Breast epithelium (tissue), 3 donors: ENCODE data around the gene GOLGA8B.

ENCODE experiments used
- POLR2A ChIP-seq: fragments of 450-650 bp; IDR thresholded peaks from one replicate; pipeline ENCODE4 v1.6.1; 2016; ENCODE audit warnings: antibody characterized with exemption, mild to moderate bottlenecking, moderate library complexity
- TF ChIP-seq, protein P1 (sequence below), 3 donors: fragments of 450-650 bp; IDR thresholded peaks; one replicate each; pipeline ENCODE4 v1.5.1; 2016 to 2017; ENCODE audit warnings: antibody characterized with exemption in 3 of 3, mild to moderate bottlenecking in 3 of 3, moderate library complexity in 3 of 3

DNA sequence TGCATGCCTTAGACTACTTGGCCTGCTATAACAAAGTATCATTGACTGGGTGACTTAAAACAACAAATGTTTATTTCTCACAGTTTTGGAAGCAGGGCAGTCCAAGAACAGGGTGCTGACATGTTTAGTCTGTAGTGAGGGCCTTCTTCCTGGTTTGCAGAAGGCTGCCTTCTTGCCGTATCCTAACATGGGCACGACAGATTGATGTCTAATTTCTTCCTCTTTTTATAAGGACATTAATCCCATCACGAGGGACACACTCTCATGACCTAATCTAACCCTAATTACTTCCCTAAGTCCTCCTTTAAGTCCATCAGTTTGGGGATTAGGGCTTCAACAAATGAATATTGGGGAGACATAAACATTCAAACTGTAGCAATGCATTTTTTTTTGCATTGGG, 10.9 kb upstream of the GOLGA8B start:
- TF ChIP-seq, protein P1, sequence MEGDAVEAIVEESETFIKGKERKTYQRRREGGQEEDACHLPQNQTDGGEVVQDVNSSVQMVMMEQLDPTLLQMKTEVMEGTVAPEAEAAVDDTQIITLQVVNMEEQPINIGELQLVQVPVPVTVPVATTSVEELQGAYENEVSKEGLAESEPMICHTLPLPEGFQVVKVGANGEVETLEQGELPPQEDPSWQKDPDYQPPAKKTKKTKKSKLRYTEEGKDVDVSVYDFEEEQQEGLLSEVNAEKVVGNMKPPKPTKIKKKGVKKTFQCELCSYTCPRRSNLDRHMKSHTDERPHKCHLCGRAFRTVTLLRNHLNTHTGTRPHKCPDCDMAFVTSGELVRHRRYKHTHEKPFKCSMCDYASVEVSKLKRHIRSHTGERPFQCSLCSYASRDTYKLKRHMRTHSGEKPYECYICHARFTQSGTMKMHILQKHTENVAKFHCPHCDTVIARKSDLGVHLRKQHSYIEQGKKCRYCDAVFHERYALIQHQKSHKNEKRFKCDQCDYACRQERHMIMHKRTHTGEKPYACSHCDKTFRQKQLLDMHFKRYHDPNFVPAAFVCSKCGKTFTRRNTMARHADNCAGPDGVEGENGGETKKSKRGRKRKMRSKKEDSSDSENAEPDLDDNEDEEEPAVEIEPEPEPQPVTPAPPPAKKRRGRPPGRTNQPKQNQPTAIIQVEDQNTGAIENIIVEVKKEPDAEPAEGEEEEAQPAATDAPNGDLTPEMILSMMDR (IDR thresholded peaks at IDR 0.05) = no peak
- no peak for TF ChIP-seq POLR2A
